SK-N-SH treated with all-trans-retinoic acid at 6 μM for 48 hours (cell line): Measurements from ENCODE around the gene ELMOD3.

Experiments used
- ATAC-seq: fragments of 200-7000 bp; cut with Tn5 transposase; 3 replicates; pipeline ENCODE4 v1.9.1; 2020; ENCODE audit warnings: mild to moderate bottlenecking, moderate library complexity
- ARNTL ChIP-seq: fragments of 450-650 bp; formaldehyde crosslinking; IDR thresholded peaks from 2 replicates; pipeline ENCODE4 v1.5.0; 2020; ENCODE audit warnings: low read depth, mild to moderate bottlenecking, moderate library complexity, borderline replicate concordance
- BACH2 ChIP-seq: fragments of 250-450 bp; sonication (Bioruptor Pico); IDR thresholded peaks from 2 replicates; pipeline ENCODE4 v1.9.0; 2021; ENCODE audit warnings: mild to moderate bottlenecking, borderline replicate concordance
- CSDC2 ChIP-seq: fragments of 250-450 bp; sonication (Bioruptor Pico); IDR thresholded peaks from 2 replicates; pipeline ENCODE4 v1.5.0; 2020; ENCODE audit warnings: mild to moderate bottlenecking, moderate library complexity
- CSRNP3 ChIP-seq: fragments of 250-450 bp; sonication (Bioruptor Pico); IDR thresholded peaks from 2 replicates; pipeline ENCODE4 v1.5.1; 2021; ENCODE audit warnings: mild to moderate bottlenecking, moderate library complexity
- ESRRG ChIP-seq: fragments of 250-450 bp; sonication (Bioruptor Pico); IDR thresholded peaks from 2 replicates; pipeline ENCODE4 v1.6.1; 2021; ENCODE audit warnings: mild to moderate bottlenecking
- GLIS3 ChIP-seq: fragments of 250-450 bp; sonication (Bioruptor Pico); IDR thresholded peaks from 2 replicates; pipeline ENCODE4 v1.5.0; 2020; ENCODE audit warnings: mild to moderate bottlenecking, moderate library complexity
- ISL1 ChIP-seq: fragments of 250-450 bp; sonication (Bioruptor Pico); IDR thresholded peaks from 2 replicates; pipeline ENCODE4 v2.1.2; 2022; ENCODE audit warnings: mild to moderate bottlenecking, moderate library complexity
- OSR1 ChIP-seq: fragments of 250-450 bp; sonication (Bioruptor Pico); IDR thresholded peaks from 2 replicates; pipeline ENCODE4 v1.8.0; 2022; ENCODE audit warnings: moderate library complexity, mild to moderate bottlenecking, inconsistent platforms
- PATZ1 ChIP-seq: fragments of 250-450 bp; sonication (Bioruptor Pico); IDR thresholded peaks from 2 replicates; pipeline ENCODE4 v1.8.0; 2020; ENCODE audit warnings: mild to moderate bottlenecking, moderate library complexity, borderline replicate concordance
- PPARA ChIP-seq: fragments of 250-450 bp; sonication (Bioruptor Pico); IDR thresholded peaks from 2 replicates; pipeline ENCODE4 v1.5.0; 2020; ENCODE audit warnings: mild to moderate bottlenecking, borderline replicate concordance
- RARB ChIP-seq: fragments of 250-450 bp; sonication (Bioruptor Pico); IDR thresholded peaks from 2 replicates; pipeline ENCODE4 v1.8.0; 2021; ENCODE audit warnings: mild to moderate bottlenecking, moderate library complexity
- SNAI2 ChIP-seq: fragments of 250-450 bp; sonication (Bioruptor Pico); IDR thresholded peaks from 2 replicates; pipeline ENCODE4 v1.5.0; 2020; ENCODE audit warnings: mild to moderate bottlenecking, moderate library complexity
- TCF4 ChIP-seq: fragments of 250-450 bp; sonication (Bioruptor Pico); IDR thresholded peaks from 2 replicates; pipeline ENCODE4 v1.8.0; 2021; ENCODE audit warnings: mild to moderate bottlenecking, moderate library complexity, borderline replicate concordance
- TOX ChIP-seq: fragments of 250-450 bp; sonication (Bioruptor Pico); IDR thresholded peaks from 2 replicates; pipeline ENCODE4 v1.8.0; 2021; ENCODE audit warnings: mild to moderate bottlenecking, moderate library complexity, borderline replicate concordance
- TSHZ2 ChIP-seq: fragments of 250-450 bp; sonication (Bioruptor Pico); IDR thresholded peaks from 2 replicates; pipeline ENCODE4 v1.5.0; 2020; ENCODE audit warnings: mild to moderate bottlenecking, moderate library complexity
- ZC3H10 ChIP-seq: fragments of 250-450 bp; sonication (Bioruptor Pico); IDR thresholded peaks from 2 replicates; pipeline ENCODE4 v1.5.1; 2021; ENCODE audit warnings: mild to moderate bottlenecking, moderate library complexity
- ZFP3 ChIP-seq: fragments of 250-450 bp; sonication (Bioruptor Pico); IDR thresholded peaks from 2 replicates; pipeline ENCODE4 v1.5.0; 2020; ENCODE audit warnings: mild to moderate bottlenecking, moderate library complexity
- ZFP30 ChIP-seq: fragments of 450-650 bp; formaldehyde crosslinking; IDR thresholded peaks from 2 replicates; pipeline ENCODE4 v1.5.0; 2022; ENCODE audit warnings: mild to moderate bottlenecking, moderate library complexity
- ZNF565 ChIP-seq: fragments of 450-650 bp; formaldehyde crosslinking; conservative IDR thresholded peaks from 2 replicates; pipeline ENCODE4 v1.5.0; 2020; ENCODE audit warnings: low read depth, mild to moderate bottlenecking, moderate library complexity
- ZNF70 ChIP-seq: fragments of 450-650 bp; formaldehyde crosslinking; IDR thresholded peaks from 2 replicates; pipeline ENCODE4 v1.5.0; 2020; ENCODE audit warnings: mild to moderate bottlenecking, moderate library complexity
- ZNF8 ChIP-seq: fragments of 450-650 bp; formaldehyde crosslinking; IDR thresholded peaks from 2 replicates; pipeline ENCODE4 v1.5.0; 2020; ENCODE audit warnings: mild to moderate bottlenecking, moderate library complexity
- TF ChIP-seq, protein P1 (sequence below): fragments of 250-450 bp; sonication (Bioruptor Pico); IDR thresholded peaks from 2 replicates; pipeline ENCODE4 v1.8.0; 2021; ENCODE audit warnings: low read depth, mild to moderate bottlenecking, moderate library complexity, borderline replicate concordance
- TF ChIP-seq, protein P2 (sequence below): fragments of 250-450 bp; sonication (Bioruptor Pico); IDR thresholded peaks from 2 replicates; pipeline ENCODE4 v1.5.1; 2020; ENCODE audit warnings: low read depth, mild to moderate bottlenecking, moderate library complexity

ELMOD3 gene

DNA sequence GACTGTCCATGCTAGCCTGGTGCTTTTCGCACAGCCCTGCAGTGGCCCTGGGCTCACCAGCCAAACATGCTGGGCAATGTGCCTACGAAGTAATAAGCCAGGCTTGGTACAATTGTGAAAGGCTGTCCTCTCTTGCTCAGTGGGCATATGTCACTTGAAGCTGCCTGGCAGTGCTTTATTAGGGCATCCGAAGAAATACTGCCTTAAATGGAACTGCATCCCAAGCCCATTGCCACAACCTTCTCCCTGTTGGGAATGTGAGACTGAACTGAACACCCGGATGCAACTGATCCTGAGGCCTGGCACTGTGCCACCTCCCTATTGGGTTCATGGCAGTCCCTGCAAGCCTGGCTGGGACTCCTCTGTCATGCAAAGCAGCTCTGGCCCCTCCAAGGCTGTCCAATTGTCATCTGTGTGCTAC lies 39.7 kb downstream of the ELMOD3 start:
- no peak for TF ChIP-seq ZFP30 (CRISPR knock-in tag)
- TF ChIP-seq OSR1, result no peak
- no peak for TF ChIP-seq PATZ1 (CRISPR knock-in tag)
- no peak; the same call in 2 of the 3 replicates for ATAC-seq

DNA sequence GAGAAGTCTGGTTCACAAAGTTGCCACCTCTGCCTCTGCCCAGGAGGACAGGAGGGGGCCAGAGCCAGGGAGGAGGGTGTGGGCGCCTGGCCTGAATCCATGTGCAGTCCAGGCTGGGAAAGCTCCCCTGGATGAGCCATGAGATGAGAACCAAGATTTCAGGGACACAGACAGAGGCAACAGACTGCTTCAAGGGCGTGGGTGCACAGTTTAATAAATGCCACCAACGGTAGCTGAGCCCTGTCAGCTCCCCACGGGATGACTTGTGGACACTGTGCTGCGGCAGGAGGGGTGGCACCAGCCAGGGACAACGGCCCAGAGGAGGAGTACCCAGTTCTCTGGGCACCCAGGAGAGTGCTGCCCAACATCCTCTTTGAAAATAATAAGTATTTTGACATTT lies 40.4 kb downstream of the ELMOD3 start:
- no peak for ATAC-seq
- TF ChIP-seq GLIS3 (CRISPR knock-in tag) (no peak), CSDC2 (no peak), OSR1 (no peak), ZC3H10 (CRISPR knock-in tag) (no peak), ESRRG (no peak), CSRNP3 (CRISPR knock-in tag) (no peak), TSHZ2 (CRISPR knock-in tag) (no peak), ZNF70 (CRISPR knock-in tag) (no peak), SNAI2 (CRISPR knock-in tag) (no peak), BACH2 (CRISPR knock-in tag) (no peak), TCF4 (CRISPR knock-in tag) (no peak), PPARA (no peak), TOX (CRISPR knock-in tag) (no peak), ZNF8 (CRISPR knock-in tag) (no peak)

- ATAC-seq, result no peak
Measured at GRCh38 chr2:85395912-85396475, 41.4 kb downstream of the ELMOD3 start.

More at GRCh38 chr2:85395912-85396475, 41.4 kb downstream of the ELMOD3 start:
- TF ChIP-seq ISL1 (CRISPR knock-in tag) (no peak), ZC3H10 (CRISPR knock-in tag) (no peak), ZNF70 (CRISPR knock-in tag) (no peak), BACH2 (CRISPR knock-in tag) (no peak), OSR1 (no peak), ZFP30 (CRISPR knock-in tag) (no peak), SNAI2 (CRISPR knock-in tag) (no peak), PATZ1 (CRISPR knock-in tag) (no peak), ARNTL (no peak), RARB (no peak), ZNF565 (no peak), CSRNP3 (CRISPR knock-in tag) (no peak), ZFP3 (CRISPR knock-in tag) (no peak), TCF4 (CRISPR knock-in tag) (no peak), PPARA (no peak)
- TF ChIP-seq, protein P1, sequence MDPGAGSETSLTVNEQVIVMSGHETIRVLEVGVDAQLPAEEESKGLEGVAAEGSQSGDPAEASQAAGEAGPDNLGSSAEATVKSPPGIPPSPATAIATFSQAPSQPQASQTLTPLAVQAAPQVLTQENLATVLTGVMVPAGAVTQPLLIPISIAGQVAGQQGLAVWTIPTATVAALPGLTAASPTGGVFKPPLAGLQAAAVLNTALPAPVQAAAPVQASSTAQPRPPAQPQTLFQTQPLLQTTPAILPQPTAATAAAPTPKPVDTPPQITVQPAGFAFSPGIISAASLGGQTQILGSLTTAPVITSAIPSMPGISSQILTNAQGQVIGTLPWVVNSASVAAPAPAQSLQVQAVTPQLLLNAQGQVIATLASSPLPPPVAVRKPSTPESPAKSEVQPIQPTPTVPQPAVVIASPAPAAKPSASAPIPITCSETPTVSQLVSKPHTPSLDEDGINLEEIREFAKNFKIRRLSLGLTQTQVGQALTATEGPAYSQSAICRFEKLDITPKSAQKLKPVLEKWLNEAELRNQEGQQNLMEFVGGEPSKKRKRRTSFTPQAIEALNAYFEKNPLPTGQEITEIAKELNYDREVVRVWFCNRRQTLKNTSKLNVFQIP (CRISPR knock-in tag), result no peak
- TF ChIP-seq, protein P2, sequence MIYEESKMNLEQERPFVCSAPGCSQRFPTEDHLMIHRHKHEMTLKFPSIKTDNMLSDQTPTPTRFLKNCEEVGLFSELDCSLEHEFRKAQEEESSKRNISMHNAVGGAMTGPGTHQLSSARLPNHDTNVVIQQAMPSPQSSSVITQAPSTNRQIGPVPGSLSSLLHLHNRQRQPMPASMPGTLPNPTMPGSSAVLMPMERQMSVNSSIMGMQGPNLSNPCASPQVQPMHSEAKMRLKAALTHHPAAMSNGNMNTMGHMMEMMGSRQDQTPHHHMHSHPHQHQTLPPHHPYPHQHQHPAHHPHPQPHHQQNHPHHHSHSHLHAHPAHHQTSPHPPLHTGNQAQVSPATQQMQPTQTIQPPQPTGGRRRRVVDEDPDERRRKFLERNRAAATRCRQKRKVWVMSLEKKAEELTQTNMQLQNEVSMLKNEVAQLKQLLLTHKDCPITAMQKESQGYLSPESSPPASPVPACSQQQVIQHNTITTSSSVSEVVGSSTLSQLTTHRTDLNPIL (CRISPR knock-in tag), result no peak
